Kasumi-1 (cell line): ENCODE results near the gene TMEM238L.
A peak's percentile ranks its signal among the peaks of the same experiment; 100 is the strongest.
"Not testable (repeated sequence)": the region's sequence is repeated elsewhere in the genome, so short reads cannot be mapped to it uniquely, and the experiment has no call there.

Experiments used
- DNase-seq, 2 experiments: peaks; one replicate each; lab custom pipeline; 2025; lab: John Stamatoyannopoulos, UW

The TMEM238L gene

GRCh38 chr17:10803830-10804475, at the start of gene TMEM238L:
TMEM238L (minus strand) TSS chr17:10804099; CDS start chr17:10803963, 136 bp downstream.
- no peak for DNase-seq

DNA sequence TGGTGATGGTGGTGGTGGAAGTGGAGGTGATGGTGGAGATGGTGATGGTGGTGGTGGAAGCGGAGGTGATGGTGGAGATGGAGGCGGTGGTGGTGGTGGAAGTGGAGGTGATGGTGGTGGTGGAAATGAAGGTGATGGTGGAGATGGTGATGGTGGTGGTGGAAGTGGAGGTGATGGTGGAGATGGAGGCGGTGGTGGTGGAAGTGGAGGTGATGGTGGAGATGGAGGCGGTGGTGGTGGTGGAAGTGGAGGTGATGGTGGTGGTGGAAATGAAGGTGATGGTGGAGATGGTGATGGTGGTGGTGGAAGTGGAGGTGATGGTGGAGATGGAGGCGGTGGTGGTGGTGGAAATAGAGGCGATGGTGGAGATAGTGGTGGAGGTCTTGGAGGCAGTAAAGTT, 42.7 kb upstream of the TMEM238L start:
- not testable (repeated sequence) for DNase-seq

DNA sequence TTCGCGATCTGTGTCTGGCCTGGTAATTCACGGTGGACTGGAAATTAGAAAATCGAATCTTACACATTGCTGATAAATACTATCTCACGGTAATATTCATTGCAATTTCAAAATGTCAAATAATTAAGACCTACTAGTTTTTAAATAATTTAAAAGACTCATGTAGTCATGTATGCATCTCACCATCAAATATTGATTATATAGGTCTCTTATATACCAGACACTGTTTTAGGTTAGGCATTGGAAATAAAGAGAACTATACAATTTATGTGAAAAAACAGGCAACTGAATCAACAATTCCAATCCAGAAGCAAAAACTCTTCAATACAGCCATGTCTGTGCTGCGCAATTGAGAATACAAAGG, 41.5 kb upstream of the TMEM238L start:
- DNase-seq = no peak

DNA sequence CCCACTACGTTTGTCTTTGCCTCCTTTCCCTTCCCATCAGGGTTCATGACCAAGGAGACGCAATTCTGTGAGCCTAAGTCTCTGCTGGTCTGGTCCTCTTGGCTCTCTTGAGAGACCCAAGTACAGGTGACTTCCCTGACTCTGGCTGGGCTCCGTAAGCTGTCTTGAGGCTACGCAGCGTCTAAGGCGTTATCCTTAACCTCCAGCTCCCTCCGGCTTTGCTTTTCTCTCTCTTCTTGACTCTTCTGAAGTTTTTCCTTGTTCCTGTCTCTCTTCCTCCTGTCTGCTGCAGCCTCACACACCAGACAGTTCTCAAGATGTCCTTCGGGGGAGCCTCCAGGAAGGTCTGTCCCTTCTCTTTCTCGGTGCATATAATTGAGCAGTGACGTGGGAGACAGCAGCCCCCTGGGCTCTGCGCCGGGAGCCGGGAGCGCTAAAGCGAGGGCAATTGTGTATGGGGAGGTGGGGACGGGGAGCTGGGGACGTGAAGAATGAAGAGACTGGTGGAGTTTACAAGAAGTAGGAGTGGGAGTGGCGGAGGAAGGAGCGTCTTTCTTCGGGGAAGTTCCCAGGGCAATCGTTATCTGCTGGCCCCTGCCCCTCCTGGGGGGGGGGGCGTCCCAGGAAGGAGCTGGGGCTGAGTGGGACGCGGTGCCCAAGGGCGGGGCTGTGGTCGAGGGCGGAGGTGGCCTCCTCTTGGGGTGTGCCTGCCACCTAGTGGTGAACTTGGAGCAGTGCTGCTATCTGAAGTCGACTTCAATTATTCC, 40.9 kb upstream of the TMEM238L start:
- peak; percentile 47 to 51 for DNase-seq

- DNase-seq = no peak
Observed at GRCh38 chr17:10843811-10844210, 39.9 kb upstream of the TMEM238L start.

- no peak for DNase-seq
Observed at GRCh38 chr17:10842658-10843057, 38.8 kb upstream of the TMEM238L start.

DNA sequence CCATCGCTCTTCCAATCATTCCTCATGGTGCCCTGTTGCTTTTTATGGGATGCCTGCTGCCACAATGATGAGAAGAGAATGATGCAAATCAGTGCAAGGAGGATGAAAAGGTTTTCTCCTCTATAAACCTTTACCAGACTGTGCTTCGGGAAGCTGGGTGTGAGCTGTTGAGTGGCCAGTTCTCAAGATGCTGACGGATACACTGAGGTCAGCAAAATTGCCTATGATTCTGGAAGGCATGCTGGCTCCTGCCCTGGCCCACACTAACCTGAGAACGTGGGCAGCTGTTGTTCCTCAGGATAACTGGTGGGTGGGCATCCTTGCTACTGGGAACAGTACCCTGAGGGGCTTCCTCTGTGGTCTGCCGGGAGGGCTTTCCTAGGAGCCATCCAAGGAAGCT, 34.8 kb upstream of the TMEM238L start:
- DNase-seq = no peak

GRCh38 chr17:10837921-10838320, 34.0 kb upstream of the TMEM238L start, which contains the start of gene PIRT:
PIRT (minus strand) TSS chr17:10838087; CDS start chr17:10825645, 12,442 bp downstream.
- no peak for DNase-seq

GRCh38 chr17:10836966-10837590, 33.2 kb upstream of the TMEM238L start:
- no peak for DNase-seq

DNA sequence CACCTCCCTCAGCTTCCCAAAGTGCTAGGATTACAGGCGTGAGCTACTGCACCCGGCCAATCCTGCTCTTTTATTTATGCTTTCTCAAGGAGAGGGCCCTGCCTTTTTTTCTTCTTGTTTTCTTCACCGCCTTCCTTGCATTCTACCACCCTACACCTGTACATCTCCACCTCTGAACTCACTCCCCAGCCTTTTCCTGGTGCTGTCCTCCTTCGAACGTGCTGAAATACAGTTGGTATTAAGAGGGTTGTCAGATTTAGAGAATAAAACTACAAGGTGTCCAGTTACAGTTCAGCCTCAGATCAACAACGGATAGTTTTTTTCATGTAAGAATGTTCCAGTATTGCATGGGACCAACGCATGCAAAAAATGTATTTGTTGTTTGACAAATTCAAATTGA, 32.2 kb upstream of the TMEM238L start:
- DNase-seq = no peak

DNA sequence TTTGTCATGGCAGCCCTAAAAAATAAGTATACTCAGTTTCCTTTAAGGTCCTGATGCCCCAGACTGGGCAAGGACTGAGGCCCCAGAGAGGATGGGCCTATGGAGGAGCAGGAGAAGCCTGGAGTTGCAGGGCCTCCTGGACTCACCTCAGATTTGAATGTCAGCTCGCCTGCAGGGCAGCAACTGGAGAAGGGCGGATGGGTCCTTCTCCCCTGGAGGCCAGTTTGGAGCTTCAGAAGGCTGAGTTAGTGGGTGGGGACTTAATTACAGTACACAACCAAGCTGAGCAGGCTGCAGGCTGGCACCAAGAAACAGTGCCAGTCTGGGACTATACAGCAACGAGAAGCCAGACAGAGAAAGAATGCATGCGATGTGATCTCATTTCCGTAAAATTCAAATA, 27.8 kb upstream of the TMEM238L start:
- no peak for DNase-seq

GRCh38 chr17:10827898-10828552, 24.1 kb upstream of the TMEM238L start:
- no peak for DNase-seq

DNA sequence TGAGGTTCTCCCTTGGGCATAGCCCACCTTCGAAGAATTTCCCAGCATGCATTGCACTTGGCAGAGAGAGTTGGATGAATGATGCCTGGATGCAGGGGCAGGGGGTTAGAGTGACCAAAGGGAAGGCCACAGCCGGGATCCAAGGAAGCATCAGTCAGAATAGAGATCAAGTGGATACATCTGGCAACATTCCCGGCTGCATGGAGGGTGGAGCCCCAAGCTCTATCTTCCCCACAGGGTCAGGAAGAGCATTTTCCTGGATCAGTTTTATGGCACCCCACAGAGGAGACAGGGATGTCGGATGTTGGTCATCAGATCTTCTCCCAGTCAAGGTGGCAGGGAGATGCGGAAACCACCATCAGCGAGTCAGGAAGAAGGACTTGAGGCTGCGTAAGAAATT, 21.0 kb upstream of the TMEM238L start:
- no peak for DNase-seq

DNA sequence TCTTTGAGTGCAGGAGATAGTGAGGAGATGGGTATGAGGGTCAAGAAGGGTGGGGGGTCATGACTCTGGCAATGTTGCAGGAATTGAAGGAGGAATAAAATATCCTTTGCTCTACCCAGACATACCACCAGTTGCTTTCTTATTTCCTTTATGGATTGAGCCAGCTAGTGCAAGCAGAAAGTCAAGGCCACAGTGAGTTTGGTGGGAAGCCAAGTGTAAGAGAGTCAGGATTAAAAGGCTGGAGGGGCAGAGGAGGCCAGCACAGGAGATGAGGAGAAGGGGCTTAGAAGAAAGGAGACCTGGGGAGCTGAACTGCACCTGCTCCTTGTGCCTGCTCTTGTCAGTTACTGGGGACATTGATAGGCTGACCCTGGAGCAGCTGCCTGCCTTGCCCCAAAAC, 17.9 kb upstream of the TMEM238L start:
- DNase-seq = no peak

- no peak for DNase-seq
Observed at GRCh38 chr17:10821054-10821453, 17.2 kb upstream of the TMEM238L start.

DNA sequence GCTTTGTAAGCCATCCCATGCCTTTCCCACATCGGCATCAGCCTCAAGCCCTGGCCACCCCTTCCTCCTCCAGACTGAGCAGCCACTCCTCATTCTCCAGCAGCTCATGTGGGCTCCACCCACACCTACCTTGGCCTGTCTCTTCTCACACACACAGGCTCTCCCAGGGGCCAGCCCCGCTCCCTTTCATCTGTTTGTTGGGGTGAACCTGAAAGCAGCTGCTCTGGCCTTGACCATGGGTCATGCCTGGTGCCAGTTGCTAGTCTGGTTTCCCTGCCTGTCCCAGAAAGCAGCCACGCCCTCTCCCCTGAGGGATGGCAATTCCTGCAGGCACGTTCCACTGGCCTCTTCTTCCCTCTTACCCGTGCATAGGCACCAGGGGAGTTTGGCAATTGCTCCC, 11.4 kb upstream of the TMEM238L start:
- no peak for DNase-seq

GRCh38 chr17:10814075-10814474, 10.2 kb upstream of the TMEM238L start:
- no peak for DNase-seq

DNA sequence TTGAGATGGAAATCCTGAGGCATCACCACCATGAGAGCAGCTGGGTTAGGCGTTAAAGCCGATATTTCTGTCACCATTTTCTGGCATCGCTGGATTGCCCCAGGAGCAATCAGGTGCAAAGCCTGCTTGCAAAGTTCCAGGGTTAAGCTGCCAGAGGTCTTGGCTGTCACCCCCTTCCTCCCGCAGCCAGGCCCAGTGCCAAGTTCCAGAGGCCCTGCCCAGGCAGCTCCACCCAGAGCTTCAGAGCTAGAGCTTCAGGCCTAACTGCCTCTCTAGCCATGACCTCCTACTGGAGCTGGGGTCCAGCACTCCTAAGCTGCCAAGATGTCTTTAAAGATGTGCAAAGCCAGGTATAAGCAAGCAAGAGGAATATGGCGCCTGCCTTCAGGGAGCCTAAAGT, 8.8 kb upstream of the TMEM238L start:
- no peak for DNase-seq

DNA sequence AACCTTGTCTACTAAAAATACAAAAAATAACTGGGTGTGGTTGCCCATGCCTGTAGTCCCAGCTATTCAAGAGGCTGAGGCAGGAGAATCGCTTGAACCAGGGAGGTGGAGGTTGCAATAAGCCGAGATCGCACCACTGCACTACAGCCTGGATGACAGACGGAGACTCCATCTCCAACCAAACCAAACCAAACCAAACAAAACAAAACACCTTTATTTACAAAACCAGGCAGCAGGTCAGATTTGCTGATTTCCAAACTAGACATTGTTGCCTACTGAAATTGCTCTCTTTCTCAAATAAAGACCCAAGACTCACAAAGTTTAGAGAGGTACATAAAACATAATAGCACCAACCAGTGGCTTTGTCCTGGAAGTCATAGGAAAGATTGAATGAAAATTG, 5.7 kb upstream of the TMEM238L start:
- DNase-seq = no peak

DNA sequence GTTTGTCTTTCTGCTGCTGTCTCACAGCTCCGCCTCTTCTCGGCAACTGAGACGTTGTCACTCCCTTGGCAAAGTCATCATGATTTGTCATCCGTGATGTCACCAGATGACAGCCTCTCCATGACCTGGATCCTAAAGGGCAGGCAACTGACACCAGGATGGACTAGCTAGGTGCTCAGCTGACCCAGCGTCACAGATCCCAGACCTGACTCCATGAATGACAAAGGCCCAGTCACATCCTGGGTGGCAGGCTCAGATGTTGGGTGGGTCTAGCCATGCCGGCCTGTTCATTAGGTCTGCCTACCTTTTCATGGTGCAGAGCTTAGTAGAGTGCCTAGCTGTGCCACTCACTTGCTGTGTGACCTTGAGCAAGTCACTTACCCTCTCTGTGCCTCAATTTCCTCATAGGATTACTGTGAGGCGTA, 3.8 kb upstream of the TMEM238L start:
- no peak for DNase-seq

DNA sequence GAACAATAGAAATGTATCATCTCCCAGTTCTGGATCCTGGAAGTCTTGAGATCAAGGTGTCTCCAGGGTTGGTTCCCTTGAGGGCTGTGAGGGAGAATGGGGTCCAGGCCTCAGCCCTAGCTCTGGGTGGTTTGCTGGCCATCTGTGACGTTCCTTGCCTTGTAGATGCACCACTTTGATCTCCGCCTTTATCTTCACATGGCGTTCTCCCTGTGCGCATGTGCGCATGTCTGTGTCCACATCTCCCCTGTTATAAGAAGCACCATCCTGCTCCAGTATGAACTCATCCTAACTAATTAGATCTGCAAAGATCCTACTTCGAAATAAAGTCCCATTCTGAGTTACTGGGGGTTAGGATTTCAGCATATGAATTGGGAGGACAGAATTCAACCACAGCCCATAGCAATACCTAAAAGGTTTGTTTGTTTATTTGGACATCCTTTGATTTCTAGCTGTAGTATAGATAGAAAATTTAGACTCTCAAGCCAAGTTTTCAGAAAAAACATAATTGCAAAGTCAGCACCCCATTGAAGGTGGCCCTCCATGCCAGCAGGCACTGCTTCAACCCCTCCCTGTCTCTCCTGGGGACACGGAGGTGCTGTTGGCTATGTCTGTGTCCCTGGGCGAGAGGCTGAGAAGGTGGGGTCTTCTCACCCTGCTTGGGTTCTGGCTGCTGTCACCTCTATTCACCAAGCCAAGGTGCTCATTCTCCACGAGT, 2.8 kb upstream of the TMEM238L start:
- DNase-seq = no peak

- DNase-seq = no peak
Observed at GRCh38 chr17:10805911-10806310, 2.0 kb upstream of the TMEM238L start.
